ENCODE data around the gene NR2F1-AS1. TPM values are rescaled to one million over a fixed set of nuclear protein-coding genes. Genes with fewer than 3 reads are reported as not detected.

NR2F1-AS1 gene
- total RNA-seq, 1 donor from 2014 or later, result 6.9 TPM

DNA sequence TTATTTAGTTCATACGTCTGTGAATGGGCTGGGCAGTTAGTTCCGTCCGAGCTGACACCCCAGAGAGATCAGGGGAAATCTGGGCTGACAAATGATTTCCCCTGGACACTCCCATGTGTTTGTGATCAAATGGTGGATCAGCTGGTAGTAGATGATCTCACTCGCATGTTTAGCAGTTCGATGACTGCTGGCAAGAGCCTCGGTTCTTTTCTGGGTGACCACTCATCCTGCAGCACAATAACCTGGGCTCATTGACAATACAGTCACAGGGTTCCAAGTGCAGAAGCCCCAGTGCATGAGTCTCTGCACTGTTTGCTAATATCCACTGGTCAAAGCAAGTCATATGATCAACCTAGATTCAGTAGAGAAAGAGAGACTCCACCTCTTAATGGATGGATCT lies 155.9 kb downstream of the NR2F1-AS1 start:
- H3K4me3 Mint-ChIP-seq (ENCODE audit: unreplicated experiment), result no peak overlapping the region
- no peaks in the 10 kb centered on the region for H3K27me3 ChIP-seq (ENCODE audit: insufficient read depth, low read length)
- no peaks in the 10 kb centered on the region for H3K36me3 ChIP-seq (ENCODE audit: insufficient read depth, low read length)
- no peak overlapping the region for H3K4me3 ChIP-seq (ENCODE audit: insufficient read depth, low read depth, low read length)
- no peaks in the 10 kb centered on the region for H3K4me1 ChIP-seq (ENCODE audit: insufficient read depth, low read length)
- H3K79me2 ChIP-seq (ENCODE audit: insufficient read depth, low read length), result no peaks in the 10 kb centered on the region
- H3K27ac ChIP-seq (ENCODE audit: low read depth, low read length), result no peak overlapping the region
- no peaks in the 10 kb centered on the region for H4K20me1 ChIP-seq (ENCODE audit: insufficient read depth, low read length)
- FAIRE-seq (no peak), DNase-seq (ENCODE audit: low read depth) (peak; percentile 27)
- no peak overlapping the region for H2AFZ ChIP-seq (ENCODE audit: low read depth, low read length)
- no peak overlapping the region for H3K4me2 ChIP-seq (ENCODE audit: low read length)
- H3K9me3 ChIP-seq (ENCODE audit: insufficient read depth, low read depth, low read length), result no peaks in the 10 kb centered on the region
- no peak overlapping the region for H3K27ac Mint-ChIP-seq (ENCODE audit: unreplicated experiment)
- H3K4me1 Mint-ChIP-seq (ENCODE audit: low read depth, unreplicated experiment), result peaks cover 2% of the 10 kb centered on the region
- H3K9ac ChIP-seq (ENCODE audit: low read length), result no peak overlapping the region
- H3K27me3 Mint-ChIP-seq (ENCODE audit: low read depth, unreplicated experiment), result no peaks in the 10 kb centered on the region
- H3K36me3 Mint-ChIP-seq (ENCODE audit: low read depth, unreplicated experiment), result no peaks in the 10 kb centered on the region
- TF ChIP-seq, protein P1, sequence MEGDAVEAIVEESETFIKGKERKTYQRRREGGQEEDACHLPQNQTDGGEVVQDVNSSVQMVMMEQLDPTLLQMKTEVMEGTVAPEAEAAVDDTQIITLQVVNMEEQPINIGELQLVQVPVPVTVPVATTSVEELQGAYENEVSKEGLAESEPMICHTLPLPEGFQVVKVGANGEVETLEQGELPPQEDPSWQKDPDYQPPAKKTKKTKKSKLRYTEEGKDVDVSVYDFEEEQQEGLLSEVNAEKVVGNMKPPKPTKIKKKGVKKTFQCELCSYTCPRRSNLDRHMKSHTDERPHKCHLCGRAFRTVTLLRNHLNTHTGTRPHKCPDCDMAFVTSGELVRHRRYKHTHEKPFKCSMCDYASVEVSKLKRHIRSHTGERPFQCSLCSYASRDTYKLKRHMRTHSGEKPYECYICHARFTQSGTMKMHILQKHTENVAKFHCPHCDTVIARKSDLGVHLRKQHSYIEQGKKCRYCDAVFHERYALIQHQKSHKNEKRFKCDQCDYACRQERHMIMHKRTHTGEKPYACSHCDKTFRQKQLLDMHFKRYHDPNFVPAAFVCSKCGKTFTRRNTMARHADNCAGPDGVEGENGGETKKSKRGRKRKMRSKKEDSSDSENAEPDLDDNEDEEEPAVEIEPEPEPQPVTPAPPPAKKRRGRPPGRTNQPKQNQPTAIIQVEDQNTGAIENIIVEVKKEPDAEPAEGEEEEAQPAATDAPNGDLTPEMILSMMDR (IDR thresholded peaks at IDR 0.05; ENCODE audit: insufficient read depth, low read depth, low read length), result no peak
- no peaks in the 10 kb centered on the region for H3K9me3 Mint-ChIP-seq (ENCODE audit: unreplicated experiment)

DNA sequence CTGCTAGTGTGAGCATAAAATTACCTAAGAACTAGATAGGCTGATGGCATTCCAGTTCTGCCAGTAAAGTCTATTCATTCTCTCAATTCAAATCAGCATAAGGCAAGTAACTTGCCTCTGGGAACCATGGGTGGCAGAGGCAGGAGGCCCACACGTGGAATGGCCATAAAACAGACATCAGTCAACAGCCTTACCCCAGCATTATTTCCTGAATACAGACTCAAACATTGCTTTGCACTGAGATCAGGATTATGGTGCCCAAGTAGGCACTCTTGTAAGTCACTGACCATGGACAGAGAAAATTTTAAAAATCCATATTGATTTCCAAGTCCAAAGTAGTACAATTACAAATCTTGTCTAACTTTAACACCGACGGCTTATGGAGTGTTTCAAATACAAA lies 157.7 kb downstream of the NR2F1-AS1 start:
- H3K4me3 ChIP-seq (ENCODE audit: insufficient read depth, low read depth, low read length), result no peak overlapping the region
- no peak overlapping the region for H2AFZ ChIP-seq (ENCODE audit: low read depth, low read length)
- no peak overlapping the region for H3K27ac ChIP-seq (ENCODE audit: low read depth, low read length)
- Mint-ChIP-seq H3K27me3 (ENCODE audit: low read depth, unreplicated experiment) (no peaks in the 10 kb centered on the region), H3K4me3 (ENCODE audit: unreplicated experiment) (no peak overlapping the region), H3K4me1 (ENCODE audit: low read depth, unreplicated experiment) (no peaks in the 10 kb centered on the region), H3K27ac (ENCODE audit: unreplicated experiment) (no peak overlapping the region), H3K9me3 (ENCODE audit: unreplicated experiment) (no peaks in the 10 kb centered on the region), H3K36me3 (ENCODE audit: low read depth, unreplicated experiment) (no peaks in the 10 kb centered on the region)
- no peaks in the 10 kb centered on the region for H4K20me1 ChIP-seq (ENCODE audit: insufficient read depth, low read length)
- H3K4me2 ChIP-seq (ENCODE audit: low read length), result no peak overlapping the region
- H3K27me3 ChIP-seq (ENCODE audit: insufficient read depth, low read length), result no peaks in the 10 kb centered on the region
- H3K9ac ChIP-seq (ENCODE audit: low read length), result no peak overlapping the region
- H3K79me2 ChIP-seq (ENCODE audit: insufficient read depth, low read length), result no peaks in the 10 kb centered on the region
- TF ChIP-seq, protein P1 (IDR thresholded peaks at IDR 0.05; ENCODE audit: insufficient read depth, low read depth, low read length), result no peak
- TF ChIP-seq EZH2 (IDR thresholded peaks at IDR 0.05; ENCODE audit: insufficient read depth, low read length), result no peak
- no peak for FAIRE-seq
- H3K9me3 ChIP-seq (ENCODE audit: insufficient read depth, low read depth, low read length), result no peaks in the 10 kb centered on the region
- no peaks in the 10 kb centered on the region for H3K4me1 ChIP-seq (ENCODE audit: insufficient read depth, low read length)
- no peak for DNase-seq (ENCODE audit: low read depth)
- H3K36me3 ChIP-seq (ENCODE audit: insufficient read depth, low read length), result no peaks in the 10 kb centered on the region

DNA sequence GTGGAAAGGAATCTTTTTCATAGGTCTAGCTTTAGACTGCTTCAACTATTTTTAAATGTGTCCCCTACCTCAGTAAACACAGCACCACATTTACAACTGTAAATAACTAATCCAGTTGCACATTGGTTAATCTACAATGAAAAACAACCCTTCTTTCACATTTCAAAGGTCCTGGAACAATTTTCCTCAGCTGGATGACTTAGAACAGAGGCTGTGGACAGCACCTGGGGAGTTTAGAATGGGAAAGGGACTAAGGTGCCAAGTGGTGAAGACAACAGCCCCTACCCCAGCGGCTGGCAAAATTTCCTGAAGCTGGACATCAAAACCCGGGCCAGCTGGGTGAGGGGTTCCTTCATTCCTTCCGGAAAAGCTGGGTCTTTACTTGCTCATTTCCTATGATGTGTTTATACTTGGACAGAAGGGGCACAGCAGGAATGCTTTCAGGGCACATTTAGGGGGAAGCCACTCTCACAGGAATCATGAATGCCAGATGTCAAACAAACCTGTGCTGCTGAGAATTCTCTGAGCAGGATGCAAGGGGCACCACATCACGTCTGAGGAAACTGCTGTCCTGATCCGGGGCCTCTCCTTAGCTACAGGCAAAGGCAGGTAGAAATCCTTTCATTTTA lies 158.3 kb downstream of the NR2F1-AS1 start:
- DNase-seq (ENCODE audit: low read depth), result no peak
- H3K4me3 ChIP-seq (ENCODE audit: insufficient read depth, low read depth, low read length), result no peak overlapping the region
- Mint-ChIP-seq H3K27ac (ENCODE audit: unreplicated experiment) (no peak overlapping the region), H3K36me3 (ENCODE audit: low read depth, unreplicated experiment) (no peaks in the 10 kb centered on the region), H3K9me3 (ENCODE audit: unreplicated experiment) (no peaks in the 10 kb centered on the region), H3K4me1 (ENCODE audit: low read depth, unreplicated experiment) (no peaks in the 10 kb centered on the region), H3K27me3 (ENCODE audit: low read depth, unreplicated experiment) (no peaks in the 10 kb centered on the region), H3K4me3 (ENCODE audit: unreplicated experiment) (no peak overlapping the region)
- H3K27me3 ChIP-seq (ENCODE audit: insufficient read depth, low read length), result no peaks in the 10 kb centered on the region
- FAIRE-seq, result no peak
- no peaks in the 10 kb centered on the region for H3K9me3 ChIP-seq (ENCODE audit: insufficient read depth, low read depth, low read length)
- no peak overlapping the region for H3K27ac ChIP-seq (ENCODE audit: low read depth, low read length)
- TF ChIP-seq, protein P1 (IDR thresholded peaks at IDR 0.05; ENCODE audit: insufficient read depth, low read depth, low read length), result no peak
- TF ChIP-seq EZH2 (IDR thresholded peaks at IDR 0.05; ENCODE audit: insufficient read depth, low read length), result no peak
- H3K36me3 ChIP-seq (ENCODE audit: insufficient read depth, low read length), result no peaks in the 10 kb centered on the region
- H3K79me2 ChIP-seq (ENCODE audit: insufficient read depth, low read length), result no peaks in the 10 kb centered on the region
- no peak overlapping the region for H3K9ac ChIP-seq (ENCODE audit: low read length)
- H2AFZ ChIP-seq (ENCODE audit: low read depth, low read length), result no peak overlapping the region
- H4K20me1 ChIP-seq (ENCODE audit: insufficient read depth, low read length), result no peaks in the 10 kb centered on the region
- H3K4me1 ChIP-seq (ENCODE audit: insufficient read depth, low read length), result no peaks in the 10 kb centered on the region
- H3K4me2 ChIP-seq (ENCODE audit: low read length), result no peak overlapping the region
